Erythroblast (primary cell): ENCODE measurements around the gene CD300LF.

Experiments used
- GATA1 ChIP-seq: IDR thresholded peaks from 2 replicates; pipeline ENCODE4 v1.6.1; 2011; ENCODE audit warnings: low read depth, mild to moderate bottlenecking, control low read depth, low read length, moderate library complexity
- POLR2A ChIP-seq: IDR thresholded peaks from 2 replicates; pipeline ENCODE4 v1.6.1; 2011; ENCODE audit warnings: mild to moderate bottlenecking, low read length

DNA sequence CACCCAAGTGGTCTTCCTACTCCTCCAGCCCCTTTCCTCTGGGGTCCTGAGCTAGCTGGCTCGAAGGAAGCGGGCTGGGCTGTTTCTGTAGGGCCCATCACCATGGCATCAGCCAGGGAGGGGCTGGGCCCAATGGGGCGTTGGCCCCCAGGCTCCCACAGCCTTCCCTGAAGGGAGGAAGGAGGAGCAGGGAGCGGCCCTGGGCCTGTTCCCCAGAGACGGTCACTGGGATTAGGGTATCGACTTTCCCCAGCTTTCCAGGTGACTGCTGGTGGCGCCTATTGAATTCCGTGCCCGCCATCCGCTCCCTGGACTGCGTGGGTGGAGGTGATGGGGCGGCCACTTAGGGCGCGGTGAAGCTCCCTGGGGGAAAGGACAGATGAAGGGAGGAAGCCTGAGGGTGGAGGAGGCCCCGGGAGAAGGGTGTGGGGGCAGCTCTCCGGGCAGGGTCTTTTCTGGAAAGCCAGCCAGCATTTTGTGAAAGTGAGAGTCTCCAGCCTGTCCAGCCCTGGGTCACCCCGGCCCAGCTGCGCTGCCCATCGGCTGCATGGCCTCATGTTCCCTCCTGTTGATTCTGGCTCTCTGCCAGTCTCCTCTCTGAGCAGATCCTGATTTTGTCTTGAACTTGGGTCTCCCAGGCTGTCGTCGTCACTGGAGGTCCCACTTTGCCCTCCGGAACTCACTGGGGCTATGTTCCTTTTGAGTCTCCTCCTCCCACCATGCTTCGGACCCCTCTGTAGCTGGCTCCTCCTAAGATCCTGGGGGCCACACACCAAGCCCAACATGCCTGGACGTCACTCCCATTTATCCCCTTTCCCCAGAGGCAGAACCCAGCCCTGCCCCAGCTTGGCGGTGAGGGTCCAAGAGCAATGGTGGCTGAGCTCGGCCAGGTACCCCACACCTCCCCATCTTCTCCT is 45.5 kb upstream of the CD300LF start:
- TF ChIP-seq POLR2A (no peak), GATA1 (no peak)
